ENCODE results near the gene HOXD13. TPM values are rescaled to one million over a fixed set of nuclear protein-coding genes. Genes with fewer than 3 reads are reported as not detected.

The HOXD13 gene
- total and polyA plus RNA-seq, 2 experiments from 2014 or later, result not detected

DNA sequence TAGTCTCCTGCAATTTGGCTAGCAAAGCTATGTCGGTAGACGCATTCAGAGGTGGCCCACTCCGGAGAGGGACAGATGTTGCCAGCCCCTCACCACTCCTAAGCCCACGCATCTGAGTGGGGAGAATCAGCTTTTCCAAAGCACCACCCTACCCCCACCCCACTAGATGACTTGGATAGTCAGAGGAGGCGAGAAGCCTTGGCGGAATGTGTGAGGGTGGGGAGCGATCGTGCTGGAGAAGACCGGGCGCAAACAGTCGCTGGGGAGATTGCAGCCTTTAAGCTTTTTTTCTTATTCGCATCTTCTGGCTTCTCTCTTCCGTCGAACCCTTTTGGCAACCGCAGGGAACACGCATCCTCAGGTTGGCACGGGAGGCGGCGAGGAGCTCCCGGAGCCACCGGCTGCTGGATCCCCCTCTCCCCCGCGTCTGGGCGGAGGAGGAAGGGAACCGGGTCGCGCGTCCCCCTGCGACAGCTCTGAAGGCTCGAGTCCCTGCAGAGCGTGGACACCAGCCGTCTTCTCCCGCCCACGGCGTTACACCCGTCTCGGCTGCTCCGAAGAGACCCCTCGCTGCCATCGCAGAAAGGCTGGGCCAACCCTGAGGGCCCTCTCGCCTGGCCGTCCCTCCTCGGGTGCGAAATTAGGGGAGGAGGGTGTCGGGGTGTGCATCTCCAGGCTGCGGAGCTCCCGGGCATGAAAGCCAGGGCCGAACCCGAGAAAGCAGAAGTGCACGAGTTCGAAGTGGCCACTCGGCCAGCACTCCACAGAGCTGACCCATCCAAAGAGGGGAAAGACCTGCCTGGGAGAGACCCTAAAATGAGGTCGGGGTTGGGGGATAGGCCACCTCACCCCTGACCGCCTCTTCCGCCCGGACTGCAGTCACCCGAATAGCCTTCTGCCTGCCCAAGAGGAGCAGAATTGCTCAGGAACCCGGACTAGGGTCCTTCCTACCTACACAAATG is 20.9 kb upstream of the HOXD13 start (continued):
- peak; percentile 83 for TF ChIP-seq EZH2 (IDR thresholded peaks at IDR 0.05; ENCODE audit: low read depth, unreplicated experiment)
- TF ChIP-seq, protein P1, sequence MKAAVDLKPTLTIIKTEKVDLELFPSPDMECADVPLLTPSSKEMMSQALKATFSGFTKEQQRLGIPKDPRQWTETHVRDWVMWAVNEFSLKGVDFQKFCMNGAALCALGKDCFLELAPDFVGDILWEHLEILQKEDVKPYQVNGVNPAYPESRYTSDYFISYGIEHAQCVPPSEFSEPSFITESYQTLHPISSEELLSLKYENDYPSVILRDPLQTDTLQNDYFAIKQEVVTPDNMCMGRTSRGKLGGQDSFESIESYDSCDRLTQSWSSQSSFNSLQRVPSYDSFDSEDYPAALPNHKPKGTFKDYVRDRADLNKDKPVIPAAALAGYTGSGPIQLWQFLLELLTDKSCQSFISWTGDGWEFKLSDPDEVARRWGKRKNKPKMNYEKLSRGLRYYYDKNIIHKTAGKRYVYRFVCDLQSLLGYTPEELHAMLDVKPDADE (IDR thresholded peaks at IDR 0.05), result no peak
- no peak for TF ChIP-seq JUNB (IDR thresholded peaks at IDR 0.05; ENCODE audit: unreplicated experiment)
- no peak for TF ChIP-seq POLR2AphosphoS5 (IDR thresholded peaks at IDR 0.05; ENCODE audit: low read depth)
- no peak for TF ChIP-seq ZNF114 (CRISPR knock-in tag; IDR thresholded peaks at IDR 0.05)
- no peak for TF ChIP-seq STAT1 (IDR thresholded peaks at IDR 0.05; ENCODE audit: unreplicated experiment)

DNA sequence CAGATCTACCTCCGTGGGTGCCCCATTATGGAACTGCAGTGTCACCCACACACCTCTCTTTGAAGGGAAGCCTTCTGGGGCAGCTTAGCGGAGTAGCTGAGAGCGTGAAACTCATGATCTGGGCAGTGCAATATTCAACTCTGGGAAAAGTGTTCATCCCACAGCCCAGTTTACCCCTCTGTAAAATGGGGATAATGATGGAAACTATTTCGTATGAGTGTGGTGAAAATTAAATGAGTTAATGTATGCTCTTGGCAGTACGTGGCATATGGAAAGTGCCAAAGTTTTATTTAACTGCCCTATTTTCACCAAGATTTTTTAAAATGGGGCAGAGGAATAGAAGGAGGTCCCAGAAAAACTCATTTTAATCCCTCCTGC is 20.2 kb upstream of the HOXD13 start:
- no peak for TF ChIP-seq EZH2phosphoT487 (IDR thresholded peaks at IDR 0.05; ENCODE audit: unreplicated experiment)
- TF ChIP-seq ZNF331 (CRISPR knock-in tag; IDR thresholded peaks at IDR 0.05; ENCODE audit: low read depth), result no peak
- TF ChIP-seq CREB1 (CRISPR knock-in tag; IDR thresholded peaks at IDR 0.05; ENCODE audit: low read depth), result no peak
- TF ChIP-seq EZH2 (IDR thresholded peaks at IDR 0.05; ENCODE audit: low read depth, unreplicated experiment), result peak; percentile 55
- no peak overlapping the region for H3K4me2 ChIP-seq
- peaks cover 100% of the 10 kb centered on the region for H3K27me3 Mint-ChIP-seq (ENCODE audit: insufficient read depth, low read depth, poor library complexity)

More for the DNA sequence above, 20.2 kb upstream of the HOXD13 start:
- no peaks in the 10 kb centered on the region for H3K79me2 ChIP-seq (replicated peaks; ENCODE audit: insufficient read depth)
- Mint-ChIP-seq H3K4me1 (peaks cover 27% of the 10 kb centered on the region; the same call in 2 of the 3 replicates), H3K27ac (no peak overlapping the region), H3K9me3 (no peaks in the 10 kb centered on the region; the same call in 2 of the 3 replicates), H3K36me3 (ENCODE audit: low read depth) (no peaks in the 10 kb centered on the region; the same call in 2 of the 3 replicates), H3K4me3 (no peak overlapping the region)
- H3K36me3 ChIP-seq (ENCODE audit: insufficient read depth), result no peaks in the 10 kb centered on the region; the same call in 1 of the 2 replicates
- H3K27me3 ChIP-seq (ENCODE audit: insufficient read depth), result peaks cover 100% of the 10 kb centered on the region
- no peak for DNase-seq (ENCODE audit: low spot score)
- H3K4me3 ChIP-seq, result no peak overlapping the region
- no peak for ATAC-seq
- H3K9me2 ChIP-seq (ENCODE audit: insufficient read depth), result no peaks in the 10 kb centered on the region
- H3K27ac ChIP-seq (ENCODE audit: low read depth), result no peak overlapping the region
- peaks cover 28% of the 10 kb centered on the region for H3K4me1 ChIP-seq (ENCODE audit: insufficient read depth)
- H3F3A ChIP-seq (replicated peaks; ENCODE audit: low read depth), result peaks cover 16% of the 10 kb centered on the region
- peaks cover 35% of the 10 kb centered on the region for H4K20me1 ChIP-seq (replicated peaks; ENCODE audit: insufficient read depth)
- no peak overlapping the region for H2AFZ ChIP-seq
